Activated CD8-positive, alpha-beta memory T cell treated with anti-CD3 and anti-CD28 coated beads for 4 hours (primary cell): ENCODE results near the gene SFMBT1.
"Not testable (repeated sequence)": the region's sequence is repeated elsewhere in the genome, so short reads cannot be mapped to it uniquely, and the experiment has no call there.

Experiments used
- DNase-seq, 2 donors: peaks; one replicate each; pipeline ENCODE4 v3.0.0-alpha.2; 2020; ENCODE audit warnings: low read depth in 2 of 2

The SFMBT1 gene

DNA sequence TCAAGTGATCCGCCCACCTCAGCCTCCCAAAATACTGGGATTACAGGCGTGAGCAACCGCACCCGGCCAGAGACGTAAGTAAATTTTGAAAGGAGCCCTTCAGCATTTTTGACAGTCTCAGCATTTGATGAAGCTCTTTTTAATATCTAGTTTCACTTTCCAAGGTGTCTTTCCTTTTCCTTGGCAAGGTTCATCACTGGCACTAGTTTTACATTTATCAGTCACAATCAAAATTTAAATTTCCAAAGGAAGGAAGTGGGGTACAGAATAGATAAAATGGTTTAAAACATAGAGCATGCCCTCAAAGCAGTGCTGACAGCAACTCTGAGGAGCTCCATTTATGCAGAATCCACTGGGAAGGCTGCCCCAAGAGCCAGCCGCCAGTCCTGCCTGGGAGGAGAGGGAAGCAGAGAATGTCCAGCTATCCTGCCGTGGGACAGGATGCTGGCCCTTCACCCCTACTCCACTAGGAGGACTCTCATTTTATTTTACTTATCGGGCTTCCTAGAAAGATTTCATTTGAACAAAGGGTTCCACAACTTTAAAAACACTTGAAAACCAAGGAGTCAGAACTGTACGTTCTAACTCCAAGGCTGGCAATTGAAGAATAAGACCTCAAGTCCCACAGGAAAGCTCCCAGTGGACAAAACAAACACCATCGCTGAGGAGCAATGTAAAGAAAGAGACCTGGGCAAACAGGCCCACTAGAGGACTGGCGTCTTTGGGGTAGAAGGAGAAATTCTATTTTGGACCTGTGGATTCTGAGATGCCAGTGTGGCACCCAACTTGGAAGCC is 9.9 kb downstream of the SFMBT1 start:
- DNase-seq, result no peak

DNA sequence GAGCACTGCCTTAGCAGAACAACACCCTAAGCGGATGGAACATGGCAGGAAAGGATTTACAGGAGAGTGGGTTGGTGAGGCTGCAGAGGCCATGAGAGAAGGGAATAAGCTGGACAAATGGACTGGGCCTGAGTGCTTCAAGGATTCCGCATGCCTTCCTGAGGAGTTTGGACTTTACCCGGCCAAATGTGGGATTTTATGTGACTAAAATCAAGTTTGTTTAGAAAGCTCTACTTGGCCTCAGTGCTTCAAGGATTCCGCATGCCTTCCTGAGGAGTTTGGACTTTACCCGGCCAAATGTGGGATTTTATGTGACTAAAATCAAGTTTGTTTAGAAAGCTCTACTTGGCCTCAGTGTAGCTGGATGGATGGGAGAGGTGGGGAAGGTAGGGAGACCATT is 10.9 kb downstream of the SFMBT1 start:
- not testable (repeated sequence) for DNase-seq

DNA sequence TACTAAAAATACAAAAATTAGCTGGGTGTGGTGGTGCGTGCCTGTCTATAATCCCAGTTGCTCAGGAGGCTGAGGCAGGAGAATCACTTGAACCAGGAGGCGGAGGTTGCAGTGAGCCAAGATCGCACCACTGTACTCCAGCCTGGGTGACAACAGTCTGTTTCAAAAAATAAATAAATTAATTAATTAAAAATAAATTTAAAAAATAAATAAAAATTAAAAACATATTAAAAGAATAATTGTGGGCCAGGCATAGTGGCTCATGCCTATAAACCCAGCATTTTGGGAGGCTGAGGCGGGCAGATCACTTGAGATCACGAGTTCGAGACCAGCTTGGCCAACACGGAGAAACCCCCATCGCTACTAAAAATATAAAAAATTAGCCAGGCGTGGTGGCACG is 11.5 kb downstream of the SFMBT1 start:
- not testable (repeated sequence) for DNase-seq

DNA sequence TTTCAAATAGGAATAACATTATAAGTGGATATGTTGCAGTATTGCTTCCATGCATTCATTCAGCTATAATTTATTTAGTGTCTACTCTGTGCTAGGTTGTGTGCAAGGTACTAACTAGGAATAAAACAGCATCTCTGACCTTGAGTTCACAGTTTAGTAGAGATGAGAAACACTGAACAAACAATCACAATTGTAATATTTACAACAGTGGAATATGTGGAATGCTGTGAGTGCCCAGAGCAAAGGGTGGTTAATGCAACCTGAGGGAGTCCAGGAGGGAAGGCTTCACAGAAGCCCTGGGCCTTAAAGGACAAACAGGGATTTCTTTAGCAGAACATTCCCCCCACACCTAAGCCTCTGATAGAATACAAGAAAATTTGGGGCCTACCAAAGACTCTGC is 13.3 kb downstream of the SFMBT1 start:
- DNase-seq, result no peak

DNA sequence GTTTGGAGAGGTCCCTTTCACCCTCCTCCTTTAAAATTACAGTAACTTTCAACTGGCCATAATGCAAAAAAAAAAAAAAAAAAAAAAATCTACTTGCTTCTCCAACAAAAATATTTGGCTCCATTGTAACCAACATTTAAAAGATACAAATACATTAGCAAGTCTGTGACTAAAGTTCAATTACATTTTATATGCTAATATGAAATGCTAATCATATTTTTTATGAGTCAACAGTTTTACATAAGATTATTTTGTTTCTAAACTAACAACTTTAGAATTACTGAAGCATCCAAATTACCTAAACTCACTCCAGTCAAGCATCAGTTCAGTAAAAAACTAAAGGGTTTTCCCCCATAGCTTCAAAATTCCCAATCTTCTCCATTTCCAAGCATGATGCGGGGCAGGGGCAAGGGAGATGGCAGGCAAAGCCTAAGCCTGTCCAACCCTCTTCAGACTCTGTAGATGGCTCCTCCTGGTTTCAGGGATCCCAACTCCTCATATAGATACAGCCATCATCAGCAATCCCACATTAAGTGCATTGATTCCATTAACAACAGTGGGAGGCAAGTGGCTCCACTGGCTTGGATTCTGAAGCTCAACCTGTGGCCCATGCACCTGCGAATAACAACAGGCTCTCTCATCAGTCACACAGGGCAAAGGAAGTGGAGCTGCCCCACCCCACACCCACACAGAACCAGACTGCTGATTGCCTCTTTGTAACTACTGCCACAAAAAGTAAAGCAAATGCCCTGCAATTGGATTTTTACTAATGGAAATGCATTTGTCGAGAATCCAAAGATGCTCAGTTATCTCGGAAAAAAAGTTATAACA is 15.0 kb downstream of the SFMBT1 start:
- no peak for DNase-seq

DNA sequence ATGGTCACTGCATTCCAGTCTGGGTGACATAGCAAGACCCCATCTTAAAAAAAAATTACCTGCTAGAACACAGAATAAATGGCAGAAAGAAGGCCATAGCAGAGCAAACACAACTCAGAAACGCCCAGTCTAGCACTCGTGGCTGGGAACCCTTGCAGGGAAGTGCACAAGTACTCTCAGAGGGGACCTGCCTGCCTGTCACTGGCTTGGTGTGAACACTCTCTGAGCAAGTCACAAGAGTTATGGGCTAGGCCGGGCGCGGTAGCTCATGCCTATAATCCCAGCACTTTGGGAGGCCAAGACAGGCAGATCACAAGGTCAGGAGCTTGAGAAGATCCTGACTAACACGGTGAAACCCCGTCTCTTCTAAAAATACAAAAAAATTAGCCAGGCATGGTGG is 17.2 kb downstream of the SFMBT1 start:
- DNase-seq, result no peak

DNA sequence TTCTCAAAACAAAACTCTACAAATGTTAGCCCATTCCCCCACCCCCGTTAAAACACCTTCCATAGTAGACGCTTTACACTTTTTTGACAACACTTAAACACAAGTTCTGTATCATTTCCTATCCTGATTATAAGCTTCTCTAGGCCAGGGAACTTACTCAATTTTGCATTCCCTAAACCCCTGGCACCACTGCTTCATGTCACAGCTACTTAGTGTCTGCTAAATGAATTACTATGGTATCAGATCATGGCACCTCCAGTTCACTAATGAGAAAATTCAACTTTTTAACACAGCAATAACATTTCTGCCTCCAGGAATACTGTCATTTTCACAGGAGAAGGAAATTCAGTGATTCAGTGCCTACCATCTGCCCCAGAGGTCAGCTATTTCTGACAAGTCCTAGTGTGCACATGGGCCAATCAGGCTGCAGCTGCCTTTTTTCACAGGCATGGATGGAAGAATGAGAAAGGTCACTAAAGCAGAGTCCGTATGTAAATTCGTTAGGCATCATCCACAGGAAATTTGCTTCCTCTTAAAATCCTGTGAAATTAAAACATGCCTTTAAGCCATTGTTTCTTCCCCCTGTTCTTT is 18.5 kb downstream of the SFMBT1 start:
- DNase-seq, result no peak

DNA sequence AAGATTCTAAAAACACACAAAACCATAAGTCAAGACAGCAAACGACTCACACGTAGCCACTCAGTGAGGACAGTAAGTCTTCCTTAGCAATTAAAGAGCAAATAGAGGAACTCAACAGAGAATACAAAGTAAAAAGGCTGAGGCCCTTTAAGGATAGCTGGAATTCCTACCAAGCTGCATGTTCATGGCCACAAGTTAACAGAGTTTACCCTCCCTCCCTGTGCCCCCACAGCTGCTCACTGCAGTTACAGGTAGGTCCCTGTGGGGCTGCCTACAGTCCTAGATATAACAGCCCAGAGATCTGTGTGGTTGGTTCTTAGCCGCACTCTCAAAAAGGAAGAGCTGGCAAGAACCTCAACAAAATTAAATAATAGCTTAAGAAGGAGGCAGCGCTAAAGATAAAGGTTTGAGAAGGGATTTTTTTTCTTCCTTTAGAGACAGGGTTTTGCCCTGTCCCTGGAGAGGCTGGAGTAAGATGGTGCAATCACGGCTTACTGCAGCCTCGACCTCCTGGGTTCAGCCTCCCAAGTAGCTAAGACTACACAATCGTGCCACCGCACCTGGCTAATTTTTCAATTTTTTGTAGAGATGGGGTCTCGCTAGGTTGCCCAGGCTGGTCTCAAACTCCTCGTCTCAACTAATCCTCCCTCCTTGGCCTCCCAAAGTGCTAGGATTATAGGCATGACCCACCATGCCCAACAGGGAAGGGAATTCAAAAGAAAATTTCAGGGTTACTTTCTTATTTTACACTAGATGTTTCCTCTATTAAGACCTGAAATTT is 19.3 kb downstream of the SFMBT1 start:
- DNase-seq, result no peak

DNA sequence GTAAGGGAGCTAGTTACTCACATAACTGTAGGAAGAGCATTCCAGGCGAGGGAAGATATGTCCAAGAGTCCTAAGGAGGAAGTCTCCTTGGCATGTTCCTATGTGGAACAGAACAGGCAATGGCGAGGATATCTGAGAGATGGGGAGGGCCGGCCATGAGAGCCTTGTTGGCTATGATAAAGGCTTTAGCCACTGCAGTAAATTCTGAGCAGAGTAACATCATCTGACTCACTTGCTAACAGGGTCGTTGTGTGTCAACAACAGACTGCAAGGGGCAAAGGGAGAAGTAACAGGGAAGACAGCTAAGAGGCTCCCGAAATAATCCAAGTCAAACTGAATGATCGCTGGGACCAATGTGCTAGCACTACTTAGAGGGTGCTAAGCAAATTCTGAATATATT is 21.6 kb downstream of the SFMBT1 start:
- DNase-seq, result no peak

DNA sequence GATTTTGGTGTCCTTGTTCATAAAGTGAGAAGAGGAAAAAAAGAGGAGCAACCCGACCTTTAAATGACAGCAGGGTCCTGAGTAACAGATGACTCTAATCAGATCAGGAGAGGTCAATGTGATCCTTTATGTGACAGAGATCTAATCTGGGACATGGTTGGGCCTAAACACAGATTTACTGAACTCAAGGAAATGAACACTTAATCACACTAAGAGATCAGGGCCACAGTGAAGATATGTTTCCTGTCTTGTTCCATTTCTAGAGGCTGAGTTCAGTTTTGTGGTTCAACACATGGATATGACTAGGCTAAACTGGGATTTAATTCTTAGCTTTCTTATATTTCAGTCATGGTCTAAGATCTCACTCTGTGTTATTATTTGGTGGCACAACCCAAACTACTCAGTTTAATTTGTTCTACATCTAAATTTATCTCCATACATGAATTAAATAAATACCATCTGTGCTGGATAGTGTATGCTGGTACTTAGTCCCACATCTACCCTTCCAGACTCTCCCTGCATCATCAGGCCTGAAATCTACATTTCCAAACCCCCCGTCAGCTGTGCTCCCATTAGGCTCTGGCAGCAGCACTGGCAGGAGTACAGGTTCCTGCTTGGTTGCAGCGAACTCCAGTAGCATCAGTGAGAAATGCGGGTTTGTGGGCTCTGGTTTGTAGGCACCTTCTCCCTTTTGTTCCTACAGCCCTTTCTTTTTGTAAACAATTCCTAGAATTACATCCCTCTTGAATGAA is 22.6 kb downstream of the SFMBT1 start:
- no peak for DNase-seq

DNA sequence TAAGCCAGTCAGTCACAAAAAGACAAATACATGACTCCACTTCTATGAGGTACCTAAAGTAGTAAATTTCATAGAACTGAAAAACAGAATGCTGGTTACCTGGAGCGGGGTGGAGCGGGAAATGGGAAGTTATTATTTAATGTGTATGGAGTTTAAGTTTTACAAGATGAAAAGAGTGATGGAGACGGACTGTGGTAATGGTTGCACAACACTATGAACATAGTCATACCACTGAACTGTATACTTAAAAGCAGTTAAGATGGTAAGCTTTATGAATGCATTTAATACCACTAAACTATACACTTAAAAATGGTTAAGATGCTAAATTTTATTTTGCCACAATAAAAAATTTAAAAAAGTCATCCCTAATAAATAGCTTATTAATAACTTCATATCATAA is 23.2 kb downstream of the SFMBT1 start:
- DNase-seq, result no peak

DNA sequence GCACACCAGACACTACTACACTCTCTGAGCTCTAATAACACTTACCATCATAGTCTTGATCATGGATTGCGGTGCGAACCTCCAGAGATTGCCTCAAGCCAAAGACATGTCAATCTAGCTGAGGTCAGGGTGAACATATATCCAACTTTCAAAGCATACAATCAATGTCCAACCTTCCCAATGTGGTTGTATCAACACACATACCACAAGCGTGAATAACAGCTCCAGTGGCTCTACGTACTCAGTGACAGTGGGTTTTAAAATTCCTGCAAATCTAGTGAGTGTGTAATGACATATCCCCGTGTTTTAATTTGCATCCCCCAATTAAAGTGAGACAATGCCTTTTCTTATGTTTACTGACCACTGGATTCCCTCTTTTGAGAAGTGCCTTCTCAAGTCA is 29.6 kb downstream of the SFMBT1 start:
- DNase-seq, result no peak

DNA sequence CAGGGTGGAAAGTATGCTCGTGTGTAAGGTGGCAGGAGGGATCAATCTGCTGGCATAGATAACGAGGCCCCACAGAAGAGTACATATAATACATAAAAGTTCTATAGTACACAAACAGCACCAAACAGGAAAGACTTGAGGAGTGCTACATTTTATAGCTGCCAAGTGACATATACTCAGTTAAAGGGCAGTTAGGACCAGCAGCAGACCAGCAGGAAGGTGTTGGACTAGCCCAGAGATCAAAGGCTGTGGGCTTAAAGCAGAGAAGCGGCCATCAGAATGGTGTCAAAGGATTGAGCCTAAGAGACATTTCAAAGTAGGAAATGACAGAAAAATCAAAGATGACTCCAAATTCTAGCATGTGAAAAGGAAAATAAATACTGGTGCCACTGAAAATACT is 34.5 kb downstream of the SFMBT1 start:
- DNase-seq, result no peak

DNA sequence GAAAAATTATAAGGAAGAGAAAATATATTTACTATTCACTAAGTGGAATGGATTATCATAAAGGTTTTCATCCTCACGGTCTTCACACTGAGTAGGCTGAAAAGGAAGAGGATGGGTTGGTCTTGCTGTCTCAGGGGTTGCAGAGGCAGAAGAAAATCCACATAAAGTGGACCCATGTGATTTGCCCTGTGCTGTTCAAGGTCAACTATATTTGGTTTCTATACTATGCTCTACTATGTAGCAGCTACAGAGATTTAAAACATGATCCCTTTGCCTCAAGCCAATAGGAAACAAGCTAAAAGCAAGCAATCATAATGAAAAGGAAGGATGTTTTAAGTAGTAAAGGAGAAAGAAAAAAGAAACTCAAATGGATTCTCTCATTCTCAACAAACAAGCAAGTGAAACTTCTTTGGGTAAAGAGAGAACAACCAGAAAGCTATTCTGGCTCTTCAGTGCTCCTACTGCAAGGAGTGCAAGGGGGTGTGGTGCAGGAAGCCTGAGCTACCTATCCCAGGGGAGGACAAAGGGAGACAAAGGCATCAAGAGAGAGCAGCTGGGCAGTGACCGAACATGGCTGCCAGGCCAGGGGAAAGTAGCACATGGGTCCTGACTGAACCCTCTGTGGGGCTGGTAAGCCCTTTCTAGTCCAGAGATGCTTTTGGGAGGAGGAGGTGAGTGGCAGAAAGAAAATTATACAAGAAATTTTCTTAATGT is 35.9 kb downstream of the SFMBT1 start:
- DNase-seq, result no peak

DNA sequence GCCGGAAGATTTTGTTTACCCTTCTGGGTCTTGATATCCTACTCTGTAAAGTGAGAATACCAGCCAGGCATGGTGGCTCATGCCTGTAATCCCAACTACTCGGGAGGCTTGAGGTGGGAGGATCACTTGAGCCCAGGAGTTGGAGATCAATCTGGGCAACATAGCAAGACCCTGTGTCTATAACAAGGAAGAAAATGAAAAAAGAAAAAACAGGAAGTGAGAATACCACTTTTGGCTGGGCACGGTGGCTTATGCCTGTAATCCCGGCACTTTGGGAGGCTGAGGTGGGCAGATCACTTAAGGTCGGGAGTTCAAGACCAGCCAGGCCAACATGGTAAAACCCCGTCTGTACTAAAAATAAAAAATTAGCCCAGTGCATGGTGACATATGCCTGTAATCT is 36.9 kb downstream of the SFMBT1 start:
- no peak for DNase-seq

DNA sequence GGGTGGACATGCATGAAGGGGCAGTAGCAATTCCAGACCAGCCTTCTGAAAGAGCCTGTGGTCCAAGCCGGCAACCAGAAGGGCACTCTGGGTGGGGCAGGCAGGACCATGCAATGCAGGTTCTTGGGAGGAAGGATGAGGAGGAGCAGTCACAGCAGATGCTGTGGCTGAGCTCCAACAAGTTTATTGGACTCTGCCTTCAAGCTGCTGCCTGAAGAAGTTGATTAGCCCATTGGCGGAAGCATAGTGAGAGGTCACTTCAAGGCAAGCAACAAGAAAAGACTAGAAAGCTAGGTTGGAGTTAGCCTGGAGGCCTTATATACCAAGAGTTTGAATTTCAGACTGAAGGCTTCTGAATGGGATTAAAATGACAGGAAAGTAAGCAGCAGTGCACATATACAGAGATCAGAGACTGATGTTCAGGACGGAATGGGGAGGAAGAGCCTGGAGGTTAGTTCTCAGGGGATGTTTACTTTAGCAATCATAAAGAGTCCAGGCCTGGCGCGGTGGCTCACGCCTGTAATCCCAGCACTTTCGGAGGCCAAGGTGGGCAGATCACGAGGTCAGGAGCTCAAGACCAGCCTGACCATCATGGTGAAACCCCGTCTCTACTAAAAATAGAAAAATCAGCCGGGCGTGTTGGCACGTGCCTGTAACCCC is 39.9 kb downstream of the SFMBT1 start:
- no peak for DNase-seq

DNA sequence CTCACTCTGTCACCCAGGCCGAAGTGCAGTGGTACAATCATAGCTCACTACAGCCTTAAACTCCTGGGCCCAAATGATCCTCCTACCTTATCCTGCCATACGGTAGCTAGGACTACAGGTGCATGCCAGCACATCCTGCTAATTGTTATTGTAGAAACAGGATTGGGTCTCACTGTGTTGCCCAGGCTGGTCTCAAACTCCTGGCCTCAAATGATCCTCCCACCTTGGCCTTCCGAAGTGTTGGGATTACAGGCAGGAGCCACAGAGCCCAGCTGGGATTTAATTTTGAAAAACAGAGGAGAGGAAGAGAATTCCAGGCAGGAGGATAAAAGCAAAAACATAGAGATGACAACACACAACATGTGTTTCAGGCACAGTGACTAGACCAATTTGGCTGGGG is 40.5 kb downstream of the SFMBT1 start:
- no peak for DNase-seq

DNA sequence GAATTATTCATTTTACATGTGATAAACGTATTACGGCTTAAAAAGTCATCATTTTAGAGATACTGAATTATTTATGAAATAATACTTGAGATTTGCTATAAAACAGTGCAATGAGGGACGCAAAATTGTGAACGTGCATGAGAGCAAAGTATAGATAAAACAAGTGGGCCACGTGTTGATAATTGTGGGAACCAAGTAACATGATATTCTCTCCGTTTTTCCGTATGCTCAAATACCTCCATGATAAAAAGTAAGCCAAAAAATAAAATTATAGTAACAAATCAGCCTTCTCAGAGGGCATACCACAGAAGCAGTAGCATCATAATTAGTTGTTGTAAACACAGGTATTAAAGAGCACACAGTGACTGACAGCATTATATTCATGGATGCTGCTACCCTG is 42.6 kb downstream of the SFMBT1 start:
- DNase-seq, result no peak

DNA sequence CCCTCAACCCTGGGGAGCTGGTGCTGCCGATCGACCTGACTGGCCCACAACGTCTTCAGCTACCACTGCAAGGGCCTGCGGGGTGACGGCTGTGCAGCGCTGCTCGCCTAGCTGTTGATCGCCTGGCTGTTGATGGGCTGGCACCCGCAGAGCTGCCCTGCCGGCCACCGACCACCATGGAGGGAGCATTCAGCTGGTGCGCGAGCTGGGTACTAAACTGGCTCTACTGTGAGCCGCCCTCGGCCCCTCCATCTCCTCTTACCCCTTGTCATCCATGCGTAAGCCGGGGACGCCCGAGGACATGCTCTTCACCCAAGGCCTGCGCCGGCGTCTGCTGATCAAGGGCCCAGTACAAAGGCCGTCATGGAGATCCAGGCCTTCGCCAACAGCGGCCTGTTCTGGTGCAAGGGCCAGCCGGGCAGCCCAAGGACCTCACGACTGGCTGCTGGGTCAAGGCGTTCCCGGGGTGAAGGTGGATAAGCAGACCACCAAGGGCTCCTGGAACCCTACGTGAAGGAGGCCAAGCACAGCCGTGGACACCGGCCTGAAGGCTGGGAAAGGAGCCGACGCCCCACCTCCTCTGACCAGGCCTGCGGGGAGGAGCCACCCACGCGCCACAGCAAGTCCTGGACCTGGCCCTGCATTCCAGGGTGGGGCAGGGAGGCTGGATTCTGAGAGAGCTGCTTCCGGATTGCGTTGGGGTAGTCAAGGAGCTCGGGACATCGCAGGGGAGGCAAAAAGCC is 46.9 kb downstream of the SFMBT1 start:
- no peak for DNase-seq
